RWPE1 (cell line): ENCODE measurements around the gene MRPL16.

ENCODE experiments used
- CTCF ChIA-PET: fragments of 350-600 bp; sonication (Branson Sonifier 250); formaldehyde crosslinking; extraction: SDS; loops from one replicate; lab custom pipeline; 2021; lab: Yijun Ruan, JAX
- POLR2A ChIA-PET: fragments of 400-600 bp; formaldehyde crosslinking; extraction: SDS; loops from one replicate; lab custom pipeline; 2020; ENCODE audit warnings: antibody characterized with exemption; ENCODE audit not compliant: low non-redundant PET; lab: Yijun Ruan, JAX
- DNase-seq: peaks from one replicate; pipeline ENCODE4 v3.0.0; 2012; ENCODE audit warnings: low spot score
- H3K27ac ChIP-seq: fragments of 450-650 bp; 2 replicates; pipeline ENCODE4 v1.5.1; 2017
- CTCF ChIP-seq: fragments of 450-650 bp; conservative IDR thresholded peaks from 2 replicates; pipeline ENCODE4 v1.5.1; 2017; ENCODE audit warnings: low read depth, mild to moderate bottlenecking

The MRPL16 gene

GRCh38 chr11:59778122-59778521, 32.5 kb downstream of the MRPL16 start:
- ChIA-PET POLR2A (no interaction called here), CTCF (interaction anchor here (0.6 to 1.3 kb wide), 2 partner anchors 9 to 24 kb away, joined by 3 to 5 read pairs; no protein-coding TSS in a partner anchor)
- no peak overlapping the region for H3K27ac ChIP-seq
- DNase-seq, result no peak
- no peak for TF ChIP-seq CTCF

- H3K27ac ChIP-seq, result no peak overlapping the region
- CTCF ChIA-PET, result interaction anchor here (1.3 kb wide), 2 partner anchors 10 to 240 kb away, joined by 5 read pairs; no protein-coding TSS in a partner anchor
- no peak for TF ChIP-seq CTCF
- POLR2A ChIA-PET, result no interaction called here
- no peak for DNase-seq
Observed at GRCh38 chr11:59777104-59777503, 33.5 kb downstream of the MRPL16 start.

GRCh38 chr11:59776210-59777066, 34.1 kb downstream of the MRPL16 start:
- ChIA-PET CTCF (interaction anchor here (1.3 kb wide), 1 partner anchor 239 kb away, joined by 5 read pairs; no protein-coding TSS in a partner anchor), POLR2A (no interaction called here)
- no peak overlapping the region for H3K27ac ChIP-seq
- no peak for TF ChIP-seq CTCF
- DNase-seq, result peak; percentile 96

- no peak for DNase-seq
- CTCF ChIA-PET, result no interaction called here
- POLR2A ChIA-PET, result no interaction called here
- no peak for TF ChIP-seq CTCF
- H3K27ac ChIP-seq, result no peak overlapping the region
Observed at GRCh38 chr11:59773083-59773440, 37.5 kb downstream of the MRPL16 start.

GRCh38 chr11:59771605-59772004, 39.0 kb downstream of the MRPL16 start:
- CTCF ChIA-PET, result interaction anchor here (0.6 kb wide), 2 partner anchors 18 to 38 kb away, joined by 4 read pairs; no protein-coding TSS in a partner anchor

GRCh38 chr11:59770869-59771268, 39.7 kb downstream of the MRPL16 start:
- H3K27ac ChIP-seq, result no peak overlapping the region
- CTCF ChIA-PET, result interaction anchor here (0.6 kb wide), 1 partner anchor 17 kb away, joined by 4 read pairs; no protein-coding TSS in a partner anchor
- POLR2A ChIA-PET, result no interaction called here
- TF ChIP-seq CTCF, result no peak
- DNase-seq, result no peak

More at GRCh38 chr11:59771605-59772004, 39.0 kb downstream of the MRPL16 start:
- POLR2A ChIA-PET, result no interaction called here
- DNase-seq, result no peak
- TF ChIP-seq CTCF, result no peak
- no peak overlapping the region for H3K27ac ChIP-seq
